Measurements from ENCODE around the gene GAL3ST2.
"Not testable (repeated sequence)": the region's sequence is repeated elsewhere in the genome, so short reads cannot be mapped to it uniquely, and the experiment has no call there.

The GAL3ST2 gene

DNA sequence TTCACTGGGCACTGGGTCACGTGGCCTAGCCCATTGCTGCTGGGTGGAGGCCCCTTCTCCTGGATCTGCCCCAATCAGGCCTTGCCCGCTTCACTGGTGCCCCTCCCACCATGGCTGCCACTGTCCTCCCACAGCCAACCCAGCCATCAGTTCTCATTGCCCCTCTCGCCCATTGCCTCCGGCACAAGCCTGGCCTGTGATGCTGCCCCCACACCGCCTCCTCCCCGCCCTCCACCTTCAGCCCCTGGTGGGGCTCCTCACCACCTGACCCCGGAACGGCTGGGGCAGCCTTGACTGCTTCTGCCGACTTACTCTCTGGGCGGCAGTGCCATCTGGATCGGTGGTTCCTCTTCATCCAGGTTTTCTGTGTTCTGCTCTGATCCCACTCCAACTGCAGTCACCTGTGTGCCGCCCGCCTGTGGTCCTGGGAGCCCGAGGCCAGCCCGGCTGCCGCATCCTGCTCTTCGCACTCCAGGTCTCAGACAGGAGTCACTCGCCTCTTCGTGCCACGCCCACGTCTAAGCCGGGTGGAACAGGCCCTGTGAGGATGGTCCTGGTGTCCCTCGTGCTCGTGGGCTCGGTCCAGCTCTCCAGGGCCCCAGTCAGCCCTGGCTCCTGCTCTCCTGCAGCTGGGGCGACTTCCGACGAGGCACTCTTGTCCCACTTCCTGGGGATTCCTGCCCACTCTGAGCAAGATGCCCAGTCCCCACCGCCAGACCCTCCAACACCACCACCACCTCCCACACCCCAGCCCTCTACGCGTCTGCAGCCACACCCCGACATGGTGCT is 28.0 kb upstream of the GAL3ST2 start:
- no peak for DNase-seq (ENCODE audit: low spot score)

DNA sequence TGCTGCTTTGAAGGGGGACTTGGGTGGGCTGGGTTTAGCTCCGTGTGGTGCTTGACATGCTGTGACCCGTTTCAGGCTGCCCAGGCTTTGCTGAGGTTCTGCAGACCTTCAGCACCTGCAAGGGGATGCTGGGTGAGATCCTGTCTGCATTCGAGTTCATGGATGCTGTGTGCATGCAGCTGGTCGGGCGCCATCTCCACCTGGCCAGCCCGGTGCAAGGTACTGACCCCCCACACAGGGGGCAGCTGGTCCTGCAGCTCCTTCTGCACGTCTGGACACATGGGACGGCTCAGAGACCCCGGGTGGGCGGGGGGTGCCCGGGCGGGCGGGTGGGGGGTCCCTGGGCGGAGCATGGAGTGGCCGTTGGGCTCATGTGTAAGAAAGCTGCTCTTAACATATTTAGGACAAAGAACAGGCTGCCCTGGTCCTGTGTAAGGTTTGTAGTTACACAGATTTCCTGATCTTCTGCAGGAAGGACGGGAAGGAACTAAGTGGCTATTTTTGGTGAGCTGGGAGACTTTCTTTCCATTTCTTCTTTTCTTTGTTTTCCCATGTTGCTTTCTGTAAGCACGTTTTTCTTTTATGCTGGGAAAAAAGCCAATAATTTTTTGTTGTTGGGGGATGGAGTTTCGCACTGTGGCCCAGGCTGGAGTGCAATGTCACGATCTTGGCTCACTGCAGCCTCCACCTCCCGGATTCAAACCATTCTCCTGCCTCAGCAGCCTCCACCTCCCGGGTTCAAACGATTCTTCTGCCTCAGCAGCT is 26.4 kb upstream of the GAL3ST2 start:
- no peak for DNase-seq (ENCODE audit: low spot score)

DNA sequence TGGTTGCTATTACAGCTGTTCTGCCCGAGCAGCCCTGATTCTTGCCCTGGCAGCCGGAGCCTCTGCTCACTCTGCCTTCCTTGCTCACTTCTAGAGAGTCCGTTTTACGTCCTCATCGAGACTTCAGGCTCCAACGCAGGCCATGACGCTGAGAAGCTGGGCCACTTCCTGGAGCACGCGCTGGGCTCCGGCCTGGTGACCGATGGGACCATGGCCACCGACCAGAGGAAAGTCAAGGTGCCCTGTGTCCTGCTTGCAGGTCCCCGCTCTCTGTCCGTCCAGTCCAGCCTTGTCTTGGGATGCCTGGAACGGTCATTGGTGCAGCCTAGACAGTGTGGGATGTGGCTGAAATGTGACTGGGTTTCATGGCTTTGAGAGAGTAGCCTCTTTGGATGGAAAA is 25.5 kb upstream of the GAL3ST2 start:
- DNase-seq (ENCODE audit: low spot score) = no peak

DNA sequence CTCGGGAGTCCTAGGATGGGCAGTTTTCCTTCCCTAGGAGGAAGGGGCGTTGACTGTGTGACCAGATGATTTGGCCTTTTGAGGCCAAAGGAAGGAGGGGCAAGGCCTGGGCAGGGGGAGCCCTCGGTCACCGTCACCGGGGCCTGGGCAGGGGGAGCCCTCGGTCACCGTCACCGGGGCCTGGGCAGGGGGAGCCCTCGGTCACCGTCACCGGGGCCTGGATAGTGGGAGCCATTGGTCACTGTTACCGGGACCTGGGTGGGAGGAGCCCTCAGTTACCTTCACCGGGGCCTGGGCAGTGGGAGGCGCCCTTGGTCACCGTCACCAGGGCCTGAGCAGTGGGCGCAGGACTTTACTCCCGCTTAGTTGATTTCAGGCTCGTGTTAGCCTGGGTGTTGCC is 24.8 kb upstream of the GAL3ST2 start:
- no peak for DNase-seq (ENCODE audit: low spot score)

DNA sequence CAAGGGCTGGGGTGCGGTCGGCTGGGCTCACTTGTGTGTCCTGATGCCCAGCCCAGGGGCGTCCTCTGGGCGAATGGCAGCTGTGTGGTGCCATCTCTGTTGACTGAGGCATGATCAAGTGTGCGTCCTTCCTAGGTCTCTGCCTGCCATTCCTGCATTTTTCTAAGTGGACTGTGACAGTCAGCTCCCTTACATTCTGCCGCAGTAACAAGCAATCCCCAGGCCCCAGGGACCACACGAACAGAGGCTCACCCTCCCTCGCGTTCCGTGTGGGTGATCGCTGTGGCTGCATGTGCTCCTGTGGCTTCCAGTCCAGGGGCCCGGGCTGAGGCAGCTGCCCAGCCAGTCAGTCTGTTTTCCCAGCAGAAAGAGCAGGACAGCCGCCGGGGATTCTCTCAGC is 24.4 kb upstream of the GAL3ST2 start:
- no peak for DNase-seq (ENCODE audit: low spot score)

DNA sequence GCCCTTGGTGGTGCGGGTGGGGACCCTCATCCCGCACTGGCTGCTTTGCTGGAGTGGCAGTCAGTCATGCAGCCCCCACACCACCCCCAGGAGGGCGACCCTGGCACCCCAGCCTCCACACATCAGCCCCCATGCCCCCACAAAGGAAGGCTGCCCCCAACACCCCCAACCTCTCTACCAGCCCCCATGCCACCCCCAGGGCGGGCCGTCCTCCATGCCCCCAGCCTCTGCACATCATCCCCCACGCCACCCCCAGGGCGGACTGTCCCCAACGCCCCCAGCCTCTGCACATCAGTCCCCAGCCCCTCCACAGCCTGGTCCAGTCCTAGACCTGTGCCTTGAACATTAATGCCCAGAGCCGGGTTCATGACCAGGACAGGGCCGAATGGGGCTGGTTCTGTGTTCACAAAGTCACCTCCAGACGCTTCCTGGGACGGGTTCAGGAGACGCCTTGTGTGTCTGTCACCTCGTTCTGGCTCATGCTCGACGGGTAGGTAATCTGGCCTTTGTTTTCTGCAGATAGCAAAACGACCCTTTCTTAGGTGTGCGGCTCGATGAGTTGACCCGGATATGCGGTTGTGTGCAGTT is 23.8 kb upstream of the GAL3ST2 start:
- DNase-seq (ENCODE audit: low spot score) = no peak

DNA sequence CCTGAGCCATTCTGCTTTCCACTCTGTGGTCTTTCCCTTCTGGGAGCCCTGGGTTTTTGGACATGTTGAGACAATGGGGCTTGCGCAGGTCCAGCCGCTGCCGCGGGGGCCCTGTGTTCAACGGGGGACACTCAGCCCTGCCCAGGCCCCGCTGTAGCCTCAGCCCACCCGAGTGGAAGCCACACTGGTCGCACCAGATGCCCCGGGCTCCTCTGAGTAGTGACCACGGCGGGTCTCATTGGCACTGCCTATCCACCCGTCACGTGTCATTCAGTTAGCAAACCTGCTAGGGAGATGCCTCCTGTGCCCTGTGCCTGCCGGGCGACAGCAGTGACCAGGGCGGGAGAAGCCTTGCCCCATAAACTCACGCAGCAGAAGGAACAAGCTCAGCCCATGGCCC is 23.1 kb upstream of the GAL3ST2 start:
- no peak for DNase-seq (ENCODE audit: low spot score)

DNA sequence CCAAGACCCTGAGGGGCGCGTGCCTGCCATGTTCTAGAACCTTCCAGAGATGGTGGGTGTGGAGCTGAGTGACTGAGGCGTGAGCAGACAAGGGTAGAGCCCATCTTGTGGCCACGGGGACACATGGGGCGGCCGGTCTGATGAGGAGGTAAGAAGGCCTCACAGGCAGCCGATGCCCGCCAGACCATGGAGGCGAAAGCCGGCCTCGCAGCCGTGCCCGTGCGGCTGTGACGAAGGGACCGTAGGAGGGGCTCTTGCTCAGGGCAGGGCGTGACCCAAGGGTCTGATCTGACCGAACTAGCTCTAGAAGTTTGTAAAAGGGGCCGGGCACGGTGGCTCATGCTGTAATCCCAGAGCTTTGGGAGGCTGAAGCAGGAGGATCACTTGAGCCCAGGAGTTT is 22.6 kb upstream of the GAL3ST2 start:
- no peak for DNase-seq (ENCODE audit: low spot score)

DNA sequence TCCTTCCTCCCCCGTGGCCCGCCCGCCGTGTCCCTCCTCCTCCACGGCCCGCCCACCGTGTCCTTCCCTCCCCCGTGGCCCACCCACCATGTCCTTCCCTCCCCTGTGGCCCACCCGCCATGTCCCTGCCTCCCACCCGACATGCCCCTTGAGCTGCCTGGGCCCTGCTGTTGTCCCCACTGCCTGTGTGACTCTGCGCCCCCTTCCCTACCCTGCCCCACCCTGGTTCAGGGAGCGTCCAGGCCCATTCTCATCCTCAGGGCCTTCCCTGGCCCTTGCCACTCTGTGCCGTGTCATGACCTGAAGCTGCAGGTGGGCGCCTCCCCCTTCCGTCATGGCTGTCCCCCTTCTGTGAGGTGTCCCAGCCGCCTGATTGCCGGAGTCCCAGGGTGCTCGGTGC is 21.5 kb upstream of the GAL3ST2 start:
- no peak for DNase-seq (ENCODE audit: low spot score)

DNA sequence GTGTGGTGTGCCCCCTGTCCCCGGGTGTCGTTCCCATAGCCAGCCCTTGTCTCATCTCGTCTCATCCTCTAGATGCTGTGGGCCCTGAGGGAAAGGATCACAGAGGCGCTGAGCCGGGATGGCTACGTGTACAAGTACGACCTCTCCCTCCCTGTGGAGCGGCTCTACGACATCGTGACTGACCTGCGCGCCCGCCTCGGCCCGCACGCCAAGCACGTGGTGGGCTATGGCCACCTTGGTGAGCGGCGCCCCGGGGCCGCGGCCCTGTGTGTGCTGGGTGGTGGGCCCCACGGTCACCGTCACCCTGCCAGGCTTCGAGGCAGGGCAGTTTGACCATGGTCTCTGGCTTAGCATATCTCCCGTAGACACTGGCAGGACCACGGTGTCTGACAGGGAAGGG is 20.8 kb upstream of the GAL3ST2 start:
- DNase-seq (ENCODE audit: low spot score) = no peak

DNA sequence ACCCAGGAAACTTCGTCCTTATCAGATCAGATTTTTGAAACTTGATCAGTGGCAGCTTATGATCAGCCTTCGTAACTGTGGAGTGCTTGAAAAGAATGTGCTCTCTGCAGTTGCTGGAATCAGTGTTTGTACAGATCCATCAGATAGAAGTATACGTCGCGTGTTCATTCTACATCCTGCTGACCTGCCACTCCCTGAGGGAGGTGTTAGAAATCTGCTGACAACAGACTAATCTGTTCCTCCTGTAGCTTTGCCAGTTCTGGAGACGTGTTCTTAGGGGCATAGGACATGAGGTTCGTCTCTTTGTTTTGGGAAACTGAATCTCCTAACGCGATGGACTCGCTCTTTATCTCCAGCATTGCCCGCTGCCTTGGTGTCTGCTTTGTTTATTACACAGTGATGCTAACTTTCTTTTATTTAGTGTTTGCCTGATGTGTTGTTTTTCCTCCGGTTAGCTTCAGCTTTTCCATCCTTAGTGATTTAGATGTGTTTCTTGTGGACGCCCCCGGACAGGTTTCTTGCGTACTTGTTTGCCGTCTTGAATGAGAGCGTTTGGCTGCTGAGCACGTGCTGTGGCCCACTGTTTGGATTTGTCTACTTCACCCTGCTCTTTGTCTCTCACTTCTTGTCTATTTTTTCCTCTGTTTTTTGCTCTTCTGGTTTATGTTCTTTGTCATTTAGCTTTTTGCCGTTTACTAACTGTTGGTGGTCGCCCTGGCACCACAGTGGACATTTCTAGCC is 17.4 kb upstream of the GAL3ST2 start:
- DNase-seq (ENCODE audit: low spot score) = no peak

DNA sequence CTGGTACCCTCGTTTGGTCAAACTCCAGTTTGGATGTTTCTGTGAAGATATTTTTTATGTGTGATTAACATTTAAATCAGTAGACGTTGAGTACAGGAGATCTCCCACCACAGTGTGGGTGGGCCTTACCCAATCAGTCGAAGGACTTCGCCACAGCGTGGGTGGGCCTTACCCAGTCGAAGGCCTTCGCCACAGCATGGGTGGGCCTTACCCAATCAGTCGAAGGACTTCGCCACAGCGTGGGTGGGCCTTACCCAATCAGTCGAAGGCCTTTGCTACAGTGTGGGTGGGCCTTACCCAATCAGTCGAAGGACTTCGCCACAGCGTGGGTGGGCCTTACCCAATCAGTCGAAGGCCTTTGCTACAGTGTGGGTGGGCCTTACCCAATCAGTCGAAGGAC is 16.7 kb upstream of the GAL3ST2 start:
- DNase-seq (ENCODE audit: low spot score) = not testable (repeated sequence)

DNA sequence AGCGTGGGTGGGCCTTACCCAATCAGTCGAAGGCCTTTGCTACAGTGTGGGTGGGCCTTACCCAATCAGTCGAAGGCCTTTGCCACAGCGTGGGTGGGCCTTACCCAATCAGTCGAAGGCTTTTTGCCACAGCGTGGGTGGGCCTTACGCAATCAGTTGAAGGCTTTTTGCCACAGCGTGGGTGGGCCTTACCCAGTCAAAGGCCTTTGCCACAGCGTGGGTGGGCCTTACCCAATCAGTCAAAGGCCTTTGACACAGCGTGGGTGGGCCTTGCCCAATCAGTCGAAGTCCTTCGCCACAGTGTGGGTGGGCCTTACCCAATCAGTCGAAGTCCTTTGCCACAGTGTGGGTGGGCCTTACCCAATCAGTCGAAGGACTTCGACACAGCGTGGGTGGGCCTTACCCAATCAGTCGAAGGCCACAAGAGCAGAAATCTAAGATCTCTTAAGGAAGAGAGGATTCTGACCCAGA is 16.3 kb upstream of the GAL3ST2 start:
- DNase-seq (ENCODE audit: low spot score) = no peak

DNA sequence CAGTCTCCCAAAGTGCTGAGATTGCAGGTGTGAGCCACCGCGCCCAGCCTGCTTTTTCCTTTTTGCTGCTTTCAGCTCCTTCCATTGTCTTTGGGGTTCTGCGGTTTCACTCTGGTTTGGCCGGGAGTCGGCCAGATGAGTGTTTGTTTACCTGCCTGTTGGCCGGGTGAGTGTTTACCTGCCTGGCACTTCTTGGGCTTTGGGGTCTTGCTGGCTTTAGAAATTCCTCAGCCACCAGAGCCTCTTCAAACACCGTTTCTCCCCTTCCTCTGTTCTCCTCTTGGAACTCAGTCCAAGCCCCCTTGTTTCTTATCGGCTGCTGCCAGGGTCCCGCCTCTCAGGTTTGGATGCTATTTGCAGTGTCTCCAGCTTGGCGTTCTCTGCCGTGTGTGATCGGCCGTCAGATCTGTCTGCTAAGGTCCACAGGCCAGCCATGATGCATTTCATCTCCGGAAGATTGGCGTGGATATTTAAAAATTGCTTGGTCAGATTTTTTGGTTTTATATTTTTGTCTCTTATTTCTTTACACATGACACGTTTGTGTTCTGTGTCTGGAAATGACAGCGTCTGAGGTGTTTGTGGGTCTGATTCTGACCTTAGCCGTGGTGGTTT is 14.2 kb upstream of the GAL3ST2 start:
- DNase-seq (ENCODE audit: low spot score) = no peak

DNA sequence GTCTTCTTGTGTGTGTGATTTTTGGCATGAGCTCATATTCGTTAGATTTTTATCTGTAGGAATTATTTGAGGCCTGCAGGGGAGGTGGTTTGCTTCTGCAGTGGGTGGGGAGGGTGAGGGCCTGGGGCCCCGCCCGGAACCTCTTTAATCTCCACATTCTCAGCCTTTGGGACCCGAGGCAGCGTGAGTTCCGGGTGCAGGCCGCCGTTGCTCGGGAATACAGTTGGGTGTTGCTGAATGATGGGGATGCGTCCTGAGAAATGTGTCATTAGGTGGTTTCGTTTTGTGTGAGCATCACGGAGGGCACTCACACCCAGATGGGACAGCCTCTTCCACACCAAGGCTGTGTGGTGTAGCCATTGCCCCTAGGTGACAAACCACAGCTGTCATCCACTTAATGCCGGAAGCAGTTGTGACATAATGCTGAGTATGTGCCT is 13.7 kb upstream of the GAL3ST2 start:
- no peak for DNase-seq (ENCODE audit: low spot score)

DNA sequence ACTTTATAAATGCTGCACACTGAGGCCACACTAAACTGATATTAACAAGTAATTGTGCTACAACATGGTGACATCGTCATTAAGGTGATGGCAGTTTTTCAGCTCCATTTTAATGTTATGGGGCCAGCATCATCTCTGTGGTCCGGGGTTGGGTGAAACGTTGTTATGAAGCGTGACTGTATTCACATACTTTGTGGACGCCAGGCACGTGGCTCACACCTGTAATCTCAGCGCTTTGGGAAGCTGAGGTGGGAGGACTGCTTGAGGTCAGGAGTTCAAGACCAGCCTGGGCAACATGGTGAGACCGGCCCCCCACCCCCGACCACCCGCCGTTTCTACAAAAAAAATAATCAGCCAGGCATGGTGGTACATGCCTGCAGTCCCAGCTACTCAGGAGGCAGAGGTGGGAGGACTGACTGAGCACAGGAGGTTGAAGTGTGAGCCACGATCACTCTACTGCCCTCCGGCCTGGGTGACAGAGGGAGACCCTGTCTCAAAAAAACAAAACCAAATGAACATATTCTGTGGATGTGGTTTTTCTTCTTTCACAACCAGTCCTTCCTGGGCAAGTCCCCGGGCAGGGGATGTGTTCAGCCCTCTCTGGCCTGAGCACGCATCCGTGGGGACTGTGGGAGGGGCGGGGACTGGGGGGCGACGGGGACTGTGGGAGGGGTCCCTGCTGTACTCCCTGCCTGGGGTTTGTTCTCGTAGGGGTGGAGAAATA is 12.9 kb upstream of the GAL3ST2 start:
- DNase-seq (ENCODE audit: low spot score) = no peak

DNA sequence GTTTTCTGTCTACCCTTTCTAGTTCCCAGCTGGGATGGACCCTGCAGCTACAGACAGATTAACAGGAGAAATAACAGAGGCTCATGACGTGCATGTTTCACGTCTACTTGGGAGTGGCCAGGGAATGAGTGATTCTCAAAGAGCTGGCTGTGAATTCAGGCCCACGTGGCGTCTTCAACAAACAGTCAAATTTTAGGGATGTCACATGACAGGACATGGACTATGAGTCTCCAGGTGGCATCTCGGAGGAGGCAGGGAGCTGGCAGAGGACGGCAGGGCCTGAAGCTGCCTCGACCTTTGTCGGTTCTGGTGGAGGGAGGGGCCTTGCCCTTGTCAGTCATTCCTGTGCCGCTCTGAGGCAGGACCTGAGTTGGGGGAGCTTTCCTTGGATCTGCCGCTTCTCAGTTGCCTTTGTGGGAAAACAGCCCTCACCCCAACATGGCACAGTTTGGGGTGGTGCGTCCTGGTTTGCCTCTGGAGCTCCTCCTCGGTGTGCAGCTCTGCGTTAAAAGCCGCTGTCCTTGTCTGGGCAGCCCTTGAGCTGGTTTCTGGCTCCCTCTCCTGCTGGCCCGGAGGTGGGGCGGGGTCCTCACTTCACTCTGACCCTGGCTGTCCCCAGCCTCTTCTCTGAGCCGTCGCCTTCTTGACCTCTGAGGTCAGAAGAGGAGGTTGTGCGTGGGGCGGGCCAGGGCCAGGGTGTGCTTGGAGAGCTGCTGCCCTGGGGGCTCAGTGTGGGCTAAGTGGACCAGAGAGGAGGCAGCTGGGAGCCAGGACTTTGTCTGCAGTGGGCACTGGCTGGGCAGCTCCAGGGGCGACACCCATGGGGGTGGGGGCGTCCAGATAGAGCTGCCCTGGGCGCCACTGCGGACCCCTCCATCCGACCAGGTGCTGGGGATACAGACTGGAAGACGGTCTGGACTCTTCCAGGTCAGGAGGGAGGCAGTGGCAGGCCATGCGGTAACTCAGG is 12.1 kb upstream of the GAL3ST2 start:
- DNase-seq (ENCODE audit: low spot score) = no peak

DNA sequence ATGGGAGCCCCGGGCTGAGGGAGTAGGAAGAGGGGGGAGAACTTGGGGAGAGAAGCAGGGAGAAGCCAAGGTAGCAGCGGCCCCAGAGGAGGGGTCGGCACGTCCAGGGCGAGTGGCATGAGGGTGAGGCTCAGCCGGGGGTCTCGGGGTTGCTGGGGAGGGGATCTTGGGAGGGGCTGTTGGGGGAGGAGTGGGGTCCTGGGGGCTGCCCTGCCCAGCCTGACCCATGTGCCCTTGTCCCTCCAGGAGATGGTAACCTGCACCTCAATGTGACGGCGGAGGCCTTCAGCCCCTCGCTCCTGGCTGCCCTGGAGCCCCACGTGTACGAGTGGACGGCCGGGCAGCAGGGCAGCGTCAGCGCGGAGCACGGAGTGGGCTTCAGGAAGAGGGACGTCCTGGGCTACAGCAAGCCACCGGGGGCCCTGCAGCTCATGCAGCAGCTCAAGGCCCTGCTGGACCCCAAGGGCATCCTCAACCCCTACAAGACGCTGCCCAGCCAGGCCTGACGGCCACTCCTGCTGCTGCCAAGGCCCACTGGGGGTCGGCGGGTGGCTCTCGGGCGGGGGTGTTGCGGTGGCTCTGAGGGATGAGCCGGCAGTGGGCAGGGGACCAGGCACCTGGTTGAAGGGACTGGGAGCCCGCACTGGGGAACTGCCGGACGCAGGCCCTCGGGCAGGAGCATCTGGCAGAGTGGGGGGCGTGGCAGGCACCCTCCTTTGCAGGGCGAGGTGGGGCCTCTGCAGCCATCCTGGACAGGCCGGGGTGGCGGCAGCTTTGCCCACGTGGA is 9.0 kb upstream of the GAL3ST2 start:
- no peak for DNase-seq (ENCODE audit: low spot score)

DNA sequence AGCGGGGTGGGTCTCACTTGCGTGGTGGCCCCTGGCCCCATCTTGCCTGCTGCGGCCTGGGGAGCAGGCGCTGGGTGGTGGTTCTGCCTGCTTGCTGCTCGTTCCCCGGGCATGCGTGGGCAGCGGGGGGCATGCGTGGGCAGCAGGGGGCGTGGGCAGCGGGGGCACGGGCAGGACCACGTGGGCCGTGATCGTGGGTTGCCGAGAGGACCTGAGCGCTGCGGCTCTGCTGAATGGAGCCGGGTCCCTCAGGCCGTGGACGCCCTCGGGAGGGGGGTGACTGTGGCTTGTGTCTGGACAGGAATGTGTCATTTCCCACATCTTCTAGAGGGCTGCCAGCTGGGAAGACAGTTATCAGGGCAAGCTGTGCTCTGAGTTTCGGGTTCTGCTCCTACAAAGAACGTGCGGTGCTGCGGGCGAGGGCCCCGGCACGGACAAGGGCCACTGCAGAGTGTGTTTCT is 8.3 kb upstream of the GAL3ST2 start:
- no peak for DNase-seq (ENCODE audit: low spot score)

Data from hematopoietic multipotent progenitor cell treated with erythropoietin and hydrocortisone succinate and interleukin-3 and kit ligand, for 15 days (in vitro differentiated cells).